ENCODE measurements around the gene MTX3.

- TF ChIP-seq KAT2A (conservative IDR thresholded peaks at IDR 0.05; ENCODE audit: control insufficient read depth, low read depth, low read length) (no peak), YBX1 (IDR thresholded peaks at IDR 0.05) (no peak), IKZF1 (conservative IDR thresholded peaks at IDR 0.05) (no peak), CTCF (IDR thresholded peaks at IDR 0.05 in 2 of 3, conservative IDR thresholded peaks at IDR 0.05 in 1 of 3; ENCODE audit: control insufficient read depth in 2 of 3, extremely low read depth in 1 of 3, insufficient read depth in 1 of 3, low read depth in 3 of 3, low read length in 3 of 3) (no peak), EGR1 (IDR thresholded peaks at IDR 0.05; ENCODE audit: borderline replicate concordance in 1 of 2, low read depth in 2 of 2, low read length in 2 of 2) (no peak), CBX5 (IDR thresholded peaks at IDR 0.05; ENCODE audit: low read depth) (no peak), MXI1 (IDR thresholded peaks at IDR 0.05; ENCODE audit: low read depth, low read length) (no peak), EP300 (IDR thresholded peaks at IDR 0.05; ENCODE audit: borderline replicate concordance in 1 of 2, control insufficient read depth in 1 of 2, low read depth in 2 of 2, low read length in 2 of 2) (no peak), CEBPB (IDR thresholded peaks at IDR 0.05; ENCODE audit: borderline replicate concordance in 1 of 2, low read depth in 2 of 2, low read length in 2 of 2) (no peak), RFX5 (IDR thresholded peaks at IDR 0.05; ENCODE audit: low read depth, low read length) (no peak), CUX1 (IDR thresholded peaks at IDR 0.05; ENCODE audit: insufficient replicate concordance, low read depth, low read length) (no peak)
Observed at GRCh38 chr5:79986260-79986659, 4.8 kb downstream of the MTX3 start.

Data from GM12878 (cell line).